Measurements from ENCODE around the gene BANP. TPM values are rescaled to one million over a fixed set of nuclear protein-coding genes. Genes with fewer than 3 reads are reported as not detected.

BANP gene
- total RNA-seq, 1 donor from 2014 or later, result 40.8 TPM

DNA sequence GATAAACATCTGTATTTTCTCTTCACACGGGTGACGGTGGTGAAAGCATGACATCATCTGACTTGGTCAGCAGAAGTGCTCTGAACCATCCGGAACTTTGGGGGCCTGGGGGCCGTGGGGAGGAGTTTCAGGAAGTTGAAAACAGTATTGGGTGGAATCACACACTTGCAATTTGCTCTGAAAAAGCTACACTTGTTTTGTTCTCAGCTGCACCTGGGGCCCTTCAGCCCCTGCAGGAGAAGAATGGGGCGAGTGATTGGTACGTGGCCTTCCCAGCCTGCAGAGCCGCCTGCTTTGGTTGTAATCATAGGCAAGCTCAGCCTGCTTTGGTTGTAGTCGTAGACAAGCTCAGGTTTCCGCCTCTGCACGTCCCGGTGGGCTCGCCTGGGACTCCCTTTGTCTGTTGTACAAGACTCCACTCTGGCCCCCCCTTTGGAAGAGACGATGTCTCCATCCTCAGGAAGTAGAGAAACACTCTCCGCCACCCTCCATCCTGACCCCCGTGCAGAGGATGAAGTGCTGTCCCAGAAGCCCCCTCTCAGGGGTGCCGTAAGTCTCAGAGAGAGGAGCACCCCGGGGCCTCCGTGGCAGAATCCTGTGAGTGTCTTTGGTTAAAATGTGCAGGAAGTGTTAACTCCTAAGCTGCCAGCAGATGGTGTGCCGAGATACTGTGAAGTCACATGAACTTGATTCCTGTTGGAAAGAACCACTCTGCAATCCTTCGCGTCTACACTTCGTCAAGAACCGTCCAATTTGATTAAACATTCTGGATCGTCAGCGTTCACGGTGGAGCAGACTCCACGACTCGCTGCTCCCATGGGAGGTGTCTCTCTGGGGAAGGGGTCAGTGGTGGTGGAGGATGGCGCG is 5.4 kb downstream of the BANP start:
- Mint-ChIP-seq H3K36me3 (ENCODE audit: low read depth) (peaks cover 72% of the 10 kb centered on the region), H3K4me1 (ENCODE audit: low read depth) (peaks cover 75% of the 10 kb centered on the region)
- DNase-seq (ENCODE audit: low spot score), result peak; percentile 77

DNA sequence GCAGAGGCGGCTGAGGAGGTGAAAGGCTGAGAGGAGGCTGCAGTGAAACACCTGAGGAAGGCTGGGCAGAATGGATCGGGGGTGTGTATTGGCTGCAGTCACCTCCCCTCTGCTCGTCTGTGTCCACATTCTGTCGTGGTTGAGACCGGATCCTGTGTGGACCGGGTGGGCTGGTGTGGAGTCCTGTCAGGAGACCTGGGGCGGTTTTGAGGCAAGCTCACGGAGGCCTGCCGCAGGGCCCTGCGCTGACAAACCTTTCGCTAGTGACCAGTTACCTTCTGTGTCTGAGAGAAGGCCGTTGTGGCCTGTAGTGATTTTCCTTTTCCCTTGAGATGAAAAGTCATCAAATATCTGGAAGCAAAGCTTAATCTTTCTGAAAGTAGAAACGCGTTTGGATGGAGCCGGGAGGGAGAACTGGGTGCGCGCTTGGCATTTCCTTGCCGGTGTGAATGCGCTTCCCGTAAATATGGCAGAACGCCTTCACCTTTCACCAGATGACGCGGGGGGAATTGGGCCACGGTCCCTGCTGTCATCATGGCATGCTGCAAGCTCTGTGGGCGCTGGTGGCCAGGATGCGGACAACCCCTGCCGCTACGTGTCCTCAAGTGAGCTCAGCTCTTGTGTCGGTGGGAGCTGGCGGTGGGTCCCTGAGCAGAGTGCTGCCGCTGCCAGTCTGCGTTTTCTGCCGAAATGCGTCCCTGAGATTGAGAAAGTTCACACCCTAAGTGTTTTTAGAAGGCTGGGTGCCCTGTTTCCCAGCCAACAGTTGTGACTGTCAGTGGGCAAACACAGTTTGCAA is 6.3 kb downstream of the BANP start:
- Mint-ChIP-seq H3K4me1 (ENCODE audit: low read depth) (peaks cover 71% of the 10 kb centered on the region), H3K27ac (peak overlapping the region; percentile 97), H3K4me3 (ENCODE audit: low read depth) (peak overlapping the region; percentile 80), H3K9me3 (no peaks in the 10 kb centered on the region), H3K27me3 (ENCODE audit: low read depth) (no peaks in the 10 kb centered on the region), H3K36me3 (ENCODE audit: low read depth) (peaks cover 68% of the 10 kb centered on the region)
- intact Hi-C loops (cut with micrococcal nuclease), result loop anchor here (5.0 kb wide), 1 partner anchor 80 kb away; no protein-coding TSS in a partner anchor
- no peak for DNase-seq (ENCODE audit: low spot score)

More for the DNA sequence above, 5.4 kb downstream of the BANP start:
- Mint-ChIP-seq H3K9me3 (no peaks in the 10 kb centered on the region), H3K27me3 (ENCODE audit: low read depth) (no peaks in the 10 kb centered on the region), H3K27ac (peak overlapping the region; percentile 97), H3K4me3 (ENCODE audit: low read depth) (peak overlapping the region; percentile 80)
- intact Hi-C loops (cut with micrococcal nuclease), result loop anchor here (5.0 kb wide), 1 partner anchor 79 kb away; no protein-coding TSS in a partner anchor

GRCh38 chr16:87958632-87959031 is 7.4 kb downstream of the BANP start:
- intact Hi-C loops (cut with micrococcal nuclease), result loop anchor here (5.0 kb wide), 1 partner anchor 81 kb away; no protein-coding TSS in a partner anchor
- peaks cover 72% of the 10 kb centered on the region for H3K36me3 Mint-ChIP-seq (ENCODE audit: low read depth)
- H3K4me3 Mint-ChIP-seq (ENCODE audit: low read depth), result no peak overlapping the region
- no peak overlapping the region for H3K27ac Mint-ChIP-seq
- peaks cover 77% of the 10 kb centered on the region for H3K4me1 Mint-ChIP-seq (ENCODE audit: low read depth)
- DNase-seq (ENCODE audit: low spot score), result no peak
- H3K9me3 Mint-ChIP-seq, result no peaks in the 10 kb centered on the region
- H3K27me3 Mint-ChIP-seq (ENCODE audit: low read depth), result no peaks in the 10 kb centered on the region

- Mint-ChIP-seq H3K4me1 (ENCODE audit: low read depth) (peaks cover 76% of the 10 kb centered on the region), H3K9me3 (no peaks in the 10 kb centered on the region), H3K36me3 (ENCODE audit: low read depth) (peaks cover 67% of the 10 kb centered on the region), H3K27ac (peak overlapping the region; percentile 83), H3K27me3 (ENCODE audit: low read depth) (no peaks in the 10 kb centered on the region), H3K4me3 (ENCODE audit: low read depth) (peak overlapping the region; percentile 74)
- intact Hi-C loops (cut with micrococcal nuclease), result loop anchor here (5.0 kb wide), 1 partner anchor 82 kb away; no protein-coding TSS in a partner anchor
- no peak for DNase-seq (ENCODE audit: low spot score)
These were observed 8.3 kb downstream of the BANP start for GRCh38 chr16:87959391-87959990.

GRCh38 chr16:87960296-87960695 is 9.1 kb downstream of the BANP start:
- H3K4me1 Mint-ChIP-seq (ENCODE audit: low read depth), result peaks cover 80% of the 10 kb centered on the region
- H3K27ac Mint-ChIP-seq, result no peak overlapping the region
- no peaks in the 10 kb centered on the region for H3K27me3 Mint-ChIP-seq (ENCODE audit: low read depth)
- H3K9me3 Mint-ChIP-seq, result no peaks in the 10 kb centered on the region
- peaks cover 63% of the 10 kb centered on the region for H3K36me3 Mint-ChIP-seq (ENCODE audit: low read depth)
- intact Hi-C loops (cut with micrococcal nuclease), result no loop called here
- no peak overlapping the region for H3K4me3 Mint-ChIP-seq (ENCODE audit: low read depth)
- no peak for DNase-seq (ENCODE audit: low spot score)

DNA sequence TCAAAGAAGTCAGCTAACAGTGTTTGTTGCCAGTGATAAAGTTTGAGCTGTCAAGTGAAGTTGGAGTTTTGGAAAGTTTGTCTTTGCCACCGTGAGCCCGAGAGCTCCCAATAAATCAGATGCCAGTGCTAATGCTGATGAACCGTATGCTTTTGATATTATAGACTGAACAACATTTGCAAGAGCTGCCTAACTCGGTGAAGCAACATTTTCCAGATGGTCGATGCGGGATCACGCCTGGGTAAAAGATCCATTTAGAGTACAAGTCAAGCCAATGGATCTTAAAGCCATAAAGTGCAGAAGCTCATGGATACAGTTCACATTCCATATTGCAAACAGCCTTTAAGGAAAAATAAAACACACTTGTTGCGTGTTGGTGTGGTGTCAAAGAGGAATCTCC is 9.6 kb downstream of the BANP start:
- peaks cover 74% of the 10 kb centered on the region for H3K4me1 Mint-ChIP-seq (ENCODE audit: low read depth)
- intact Hi-C loops (cut with micrococcal nuclease), result no loop called here
- no peak for DNase-seq (ENCODE audit: low spot score)
- H3K9me3 Mint-ChIP-seq, result no peaks in the 10 kb centered on the region
- H3K27ac Mint-ChIP-seq, result no peak overlapping the region
- no peak overlapping the region for H3K4me3 Mint-ChIP-seq (ENCODE audit: low read depth)
- peaks cover 59% of the 10 kb centered on the region for H3K36me3 Mint-ChIP-seq (ENCODE audit: low read depth)
- H3K27me3 Mint-ChIP-seq (ENCODE audit: low read depth), result no peaks in the 10 kb centered on the region

DNA sequence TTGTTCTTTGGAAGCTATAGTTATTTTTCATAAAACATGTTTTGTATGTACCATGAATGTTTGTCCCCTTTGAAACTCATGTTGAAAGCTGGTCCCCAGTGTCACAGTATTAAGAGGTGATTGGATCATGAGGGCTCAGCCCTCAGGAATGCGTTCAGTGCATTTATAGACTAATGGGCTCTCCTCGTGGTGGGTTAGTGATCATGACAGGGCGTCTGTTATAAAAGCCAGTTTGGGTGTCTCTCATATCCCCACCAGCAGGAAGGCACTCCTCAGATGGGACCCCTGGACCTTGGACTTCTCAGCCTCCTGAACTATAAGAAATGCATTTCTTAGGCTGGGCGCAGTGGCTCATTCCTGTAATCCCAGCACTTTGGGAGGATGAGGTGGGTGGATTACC is 10.4 kb downstream of the BANP start:
- H3K9me3 Mint-ChIP-seq, result no peaks in the 10 kb centered on the region
- no peak overlapping the region for H3K27ac Mint-ChIP-seq
- H3K36me3 Mint-ChIP-seq (ENCODE audit: low read depth), result peaks cover 65% of the 10 kb centered on the region
- DNase-seq (ENCODE audit: low spot score), result no peak
- no peak overlapping the region for H3K4me3 Mint-ChIP-seq (ENCODE audit: low read depth)
- no peaks in the 10 kb centered on the region for H3K27me3 Mint-ChIP-seq (ENCODE audit: low read depth)
- intact Hi-C loops (cut with micrococcal nuclease), result no loop called here
- peaks cover 73% of the 10 kb centered on the region for H3K4me1 Mint-ChIP-seq (ENCODE audit: low read depth)

DNA sequence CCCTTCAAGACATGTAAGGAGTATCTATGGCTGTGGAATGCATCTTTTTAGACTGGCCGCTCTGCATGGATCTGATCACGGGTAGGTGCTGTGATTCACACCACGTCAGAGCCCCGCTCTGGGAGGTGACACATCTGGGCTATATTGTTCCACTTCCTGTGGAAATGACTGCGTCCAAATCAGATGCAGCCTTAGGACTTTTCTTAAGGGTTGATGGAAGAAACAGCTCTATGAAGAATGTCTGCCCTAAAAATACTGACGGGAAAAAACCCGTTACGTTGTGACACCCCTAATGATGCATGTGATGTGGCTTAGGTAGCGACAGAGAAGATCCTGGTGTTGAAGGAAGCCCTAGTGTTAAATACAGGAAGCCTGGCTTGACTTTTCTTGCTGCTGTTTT is 12.2 kb downstream of the BANP start:
- Mint-ChIP-seq H3K27ac (peak overlapping the region; percentile 87), H3K36me3 (ENCODE audit: low read depth) (peaks cover 55% of the 10 kb centered on the region), H3K4me3 (ENCODE audit: low read depth) (no peak overlapping the region), H3K9me3 (no peaks in the 10 kb centered on the region), H3K4me1 (ENCODE audit: low read depth) (peaks cover 57% of the 10 kb centered on the region), H3K27me3 (ENCODE audit: low read depth) (no peaks in the 10 kb centered on the region)
- peak; percentile 43 for DNase-seq (ENCODE audit: low spot score)
- intact Hi-C loops (cut with micrococcal nuclease), result loop anchor here (1.0 kb wide), 1 partner anchor 18 kb away; no protein-coding TSS in a partner anchor

GRCh38 chr16:87964049-87964659 is 12.9 kb downstream of the BANP start:
- Mint-ChIP-seq H3K27ac (peak overlapping the region; percentile 87), H3K27me3 (ENCODE audit: low read depth) (no peaks in the 10 kb centered on the region), H3K4me1 (ENCODE audit: low read depth) (peaks cover 51% of the 10 kb centered on the region), H3K9me3 (no peaks in the 10 kb centered on the region), H3K4me3 (ENCODE audit: low read depth) (no peak overlapping the region), H3K36me3 (ENCODE audit: low read depth) (peaks cover 54% of the 10 kb centered on the region)
- no peak for DNase-seq (ENCODE audit: low spot score)
- intact Hi-C loops (cut with micrococcal nuclease), result no loop called here

GRCh38 chr16:87965417-87965816 is 14.2 kb downstream of the BANP start:
- peak overlapping the region; percentile 62 for H3K27ac Mint-ChIP-seq

DNA sequence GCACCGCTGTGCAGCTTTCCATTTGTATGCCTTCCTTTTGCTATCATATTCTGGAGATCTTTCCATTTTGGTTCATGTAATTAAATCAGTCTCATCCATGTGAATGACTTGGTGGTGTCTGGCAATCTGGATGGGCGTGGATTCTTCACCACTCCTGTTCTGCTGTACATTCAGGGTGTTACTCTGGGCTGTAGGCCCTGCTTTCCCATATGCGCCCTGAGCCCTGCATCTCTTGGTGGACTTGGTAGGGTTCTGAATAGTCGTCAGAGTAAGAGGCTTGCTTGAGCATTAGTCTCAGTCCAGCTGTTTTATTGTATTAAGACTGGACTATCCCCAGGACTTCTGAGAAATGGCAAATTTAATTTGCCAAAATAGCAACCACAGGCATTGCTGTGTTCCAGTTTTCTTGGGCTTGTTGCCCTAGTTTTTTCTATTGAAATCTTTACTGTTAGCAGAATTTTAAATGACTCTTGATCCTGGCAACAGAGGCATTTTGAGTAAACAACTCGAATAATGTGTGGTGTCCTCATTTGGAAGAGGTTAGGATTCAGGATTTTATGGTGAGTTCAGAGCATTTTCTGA is 14.9 kb downstream of the BANP start:
- intact Hi-C loops (cut with micrococcal nuclease), result no loop called here
- Mint-ChIP-seq H3K27ac (peak overlapping the region; percentile 71), H3K27me3 (ENCODE audit: low read depth) (no peaks in the 10 kb centered on the region), H3K9me3 (peaks cover 8% of the 10 kb centered on the region), H3K4me1 (ENCODE audit: low read depth) (peaks cover 36% of the 10 kb centered on the region), H3K4me3 (ENCODE audit: low read depth) (no peak overlapping the region), H3K36me3 (ENCODE audit: low read depth) (peaks cover 54% of the 10 kb centered on the region)
- no peak for DNase-seq (ENCODE audit: low spot score)

More at GRCh38 chr16:87965417-87965816, 14.2 kb downstream of the BANP start:
- intact Hi-C loops (cut with micrococcal nuclease), result no loop called here
- peaks cover 41% of the 10 kb centered on the region for H3K4me1 Mint-ChIP-seq (ENCODE audit: low read depth)
- peaks cover 4% of the 10 kb centered on the region for H3K9me3 Mint-ChIP-seq
- no peak overlapping the region for H3K4me3 Mint-ChIP-seq (ENCODE audit: low read depth)
- peaks cover 53% of the 10 kb centered on the region for H3K36me3 Mint-ChIP-seq (ENCODE audit: low read depth)
- no peaks in the 10 kb centered on the region for H3K27me3 Mint-ChIP-seq (ENCODE audit: low read depth)
- DNase-seq (ENCODE audit: low spot score), result no peak

- intact Hi-C loops (cut with micrococcal nuclease), result no loop called here
- peaks cover 55% of the 10 kb centered on the region for H3K36me3 Mint-ChIP-seq (ENCODE audit: low read depth)
- peaks cover 14% of the 10 kb centered on the region for H3K9me3 Mint-ChIP-seq
- H3K4me3 Mint-ChIP-seq (ENCODE audit: low read depth), result no peak overlapping the region
- H3K27ac Mint-ChIP-seq, result peak overlapping the region; percentile 71
- DNase-seq (ENCODE audit: low spot score), result no peak
- H3K27me3 Mint-ChIP-seq (ENCODE audit: low read depth), result no peaks in the 10 kb centered on the region
- peaks cover 33% of the 10 kb centered on the region for H3K4me1 Mint-ChIP-seq (ENCODE audit: low read depth)
These were observed 15.5 kb downstream of the BANP start for GRCh38 chr16:87966685-87967185.
